Measurements from ENCODE around the gene RNASE4. TPM values are rescaled to one million over a fixed set of nuclear protein-coding genes. Genes with fewer than 3 reads are reported as not detected.

RNASE4 gene
- total and polyA plus RNA-seq, 2 experiments from 2014 or later = 0.29 to 2.0 TPM

DNA sequence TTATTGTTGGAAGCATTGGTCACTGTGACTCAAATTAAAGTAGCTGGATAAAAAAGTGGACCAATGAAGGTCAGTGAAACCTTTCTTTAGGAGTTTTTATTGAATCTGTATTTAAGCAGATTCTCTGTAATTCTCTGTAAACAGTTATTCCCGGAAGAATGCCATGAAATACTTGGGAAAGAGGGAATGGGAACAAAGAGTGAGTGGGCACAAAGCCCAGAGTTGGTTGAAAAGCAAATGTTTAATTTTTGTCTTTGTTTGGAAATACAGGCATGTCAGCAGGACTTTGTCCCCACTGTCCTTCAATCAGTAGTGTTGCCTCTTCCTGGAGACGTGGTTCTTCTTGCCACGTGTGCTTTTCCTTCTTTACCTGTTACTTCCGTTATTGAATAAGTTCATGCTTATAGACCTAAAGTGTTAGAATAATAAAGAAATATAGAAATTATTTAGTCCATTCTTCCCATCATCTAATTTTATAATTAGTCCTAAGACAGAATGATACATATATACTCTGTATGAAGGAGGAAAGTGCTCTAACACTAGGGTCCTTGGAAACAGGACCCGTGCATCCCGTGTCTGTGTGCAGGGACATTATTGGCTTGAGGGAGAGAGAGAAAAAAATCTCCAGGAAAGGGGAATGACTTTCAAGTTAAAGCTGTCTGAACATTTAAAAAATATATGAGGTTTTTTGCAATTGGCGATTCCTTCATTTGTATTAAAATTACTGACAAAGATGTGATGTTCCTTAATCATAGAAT lies 2.2 kb downstream of the RNASE4 start:
- H3K9me2 ChIP-seq (ENCODE audit: insufficient read depth) = no peaks in the 10 kb centered on the region
- peaks cover 3% of the 10 kb centered on the region; the same call in 1 of the 2 replicates for H3F3A ChIP-seq (replicated peaks; ENCODE audit: low read depth)
- H3K4me1 ChIP-seq (ENCODE audit: insufficient read depth) = no peaks in the 10 kb centered on the region; the same call in 1 of the 2 replicates
- H3K27me3 ChIP-seq (ENCODE audit: insufficient read depth) = no peaks in the 10 kb centered on the region
- no peaks in the 10 kb centered on the region for H3K36me3 ChIP-seq (ENCODE audit: insufficient read depth)
- H3K27ac ChIP-seq (ENCODE audit: low read depth) = no peak overlapping the region
- Mint-ChIP-seq H3K9me3 (no peaks in the 10 kb centered on the region; the same call in 2 of the 3 replicates), H3K36me3 (ENCODE audit: low read depth) (peaks cover 10% of the 10 kb centered on the region), H3K27ac (no peak overlapping the region), H3K4me1 (peaks cover 19% of the 10 kb centered on the region), H3K27me3 (ENCODE audit: insufficient read depth, low read depth, poor library complexity) (peaks cover 5% of the 10 kb centered on the region), H3K4me3 (no peak overlapping the region; the same call in 2 of the 3 replicates)
- DNase-seq (ENCODE audit: low spot score) = no peak
- no peak for ATAC-seq
- no peaks in the 10 kb centered on the region for H3K79me2 ChIP-seq (replicated peaks; ENCODE audit: insufficient read depth)
- H2AFZ ChIP-seq = no peak overlapping the region
- H3K4me2 ChIP-seq = no peak overlapping the region
- no peak for TF ChIP-seq JUNB (IDR thresholded peaks at IDR 0.05; ENCODE audit: unreplicated experiment)
- no peak for TF ChIP-seq EZH2 (IDR thresholded peaks at IDR 0.05; ENCODE audit: low read depth, unreplicated experiment)
- no peak overlapping the region for H3K4me3 ChIP-seq
- no peaks in the 10 kb centered on the region for H4K20me1 ChIP-seq (replicated peaks; ENCODE audit: insufficient read depth)

- Histone ChIP-seq H2AFZ (no peak overlapping the region), H3K36me3 (ENCODE audit: insufficient read depth) (no peaks in the 10 kb centered on the region), H3K4me3 (no peak overlapping the region), H3K27ac (ENCODE audit: low read depth) (no peak overlapping the region), H3K9me2 (ENCODE audit: insufficient read depth) (no peaks in the 10 kb centered on the region), H3K27me3 (ENCODE audit: insufficient read depth) (no peaks in the 10 kb centered on the region), H3K4me2 (no peak overlapping the region), H3F3A (replicated peaks; ENCODE audit: low read depth) (peaks cover 3% of the 10 kb centered on the region; the same call in 1 of the 2 replicates), H3K79me2 (replicated peaks; ENCODE audit: insufficient read depth) (no peaks in the 10 kb centered on the region), H4K20me1 (replicated peaks; ENCODE audit: insufficient read depth) (no peaks in the 10 kb centered on the region), H3K4me1 (ENCODE audit: insufficient read depth) (no peaks in the 10 kb centered on the region; the same call in 1 of the 2 replicates)
- no peak overlapping the region for H3K4me3 Mint-ChIP-seq
- ATAC-seq = no peak
- no peak for DNase-seq (ENCODE audit: low spot score)
- H3K27ac Mint-ChIP-seq = no peak overlapping the region
- peaks cover 13% of the 10 kb centered on the region for H3K36me3 Mint-ChIP-seq (ENCODE audit: low read depth)
- H3K4me1 Mint-ChIP-seq = peaks cover 19% of the 10 kb centered on the region
- H3K27me3 Mint-ChIP-seq (ENCODE audit: insufficient read depth, low read depth, poor library complexity) = peaks cover 3% of the 10 kb centered on the region
- no peaks in the 10 kb centered on the region; the same call in 2 of the 3 replicates for H3K9me3 Mint-ChIP-seq
- TF ChIP-seq POLR2AphosphoS5 (IDR thresholded peaks at IDR 0.05; ENCODE audit: low read depth) = no peak
- no peak for TF ChIP-seq STAT1 (IDR thresholded peaks at IDR 0.05; ENCODE audit: unreplicated experiment)
- no peak for TF ChIP-seq CTCF (conservative IDR thresholded peaks at IDR 0.05; ENCODE audit: low read depth in 2 of 2)
- TF ChIP-seq CREB1 (CRISPR knock-in tag; IDR thresholded peaks at IDR 0.05; ENCODE audit: low read depth) = no peak
- no peak for TF ChIP-seq EZH2phosphoT487 (IDR thresholded peaks at IDR 0.05; ENCODE audit: unreplicated experiment)
- TF ChIP-seq ETS1 (IDR thresholded peaks at IDR 0.05) = no peak
- TF ChIP-seq REST (IDR thresholded peaks at IDR 0.05; ENCODE audit: unreplicated experiment) = no peak
These were observed 3.2 kb downstream of the RNASE4 start for GRCh38 chr14:20687362-20688166.
